Lower leg skin (tissue), 4 donors: ENCODE results near the gene CLN6. TPM values are rescaled to one million over a fixed set of nuclear protein-coding genes. Genes with fewer than 3 reads are reported as not detected.
"Not testable (repeated sequence)": the region's sequence is repeated elsewhere in the genome, so short reads cannot be mapped to it uniquely, and the experiment has no call there.

Experiments
- DNase-seq, 2 donors: peaks; one replicate each; pipeline ENCODE4 v3.0.0-alpha.2; 2019; ENCODE audit warnings: low spot score in 2 of 2
- H3K4me3 ChIP-seq: fragments of 200-600 bp; sonication (generic); 2 replicates; pipeline ENCODE4 v1.5.1; 2017; ENCODE audit warnings: mild to moderate bottlenecking, low read depth; ENCODE audit not compliant: poor library complexity, severe bottlenecking
- POLR2A ChIP-seq, 2 donors: fragments of 450-650 bp; IDR thresholded peaks; one replicate each; pipeline ENCODE4 v1.6.1; 2016 to 2017; ENCODE audit warnings: antibody characterized with exemption in 2 of 2, mild to moderate bottlenecking in 1 of 2, moderate library complexity in 1 of 2
- WGBS, 2 donors: methylation state at CpG; one replicate each; pipeline ENCODE4 v1.1.5; 2018; 5-methylcytosine and 5-hydroxymethylcytosine counted together
- intact Hi-C: fragments of 100-400 bp; cut with DNase I; formaldehyde crosslinking; loops from one replicate; pipeline ENCODE4 v1.15.0; 2023; ENCODE audit warnings: low total_unique reads
- total RNA-seq, 4 donors: library from RNA; depleted of rRNA; stranded (reverse); fragments of >200 nt; gene quantifications; one replicate each; pipeline ENCODE4 v1.1.0, GENCODE V29; 2016
- TF ChIP-seq, protein P1 (sequence below), 3 donors: fragments of 450-650 bp; IDR thresholded peaks; one replicate each; pipeline ENCODE4 v1.5.1; 2016; ENCODE audit warnings: antibody characterized with exemption in 3 of 3, mild to moderate bottlenecking in 3 of 3, moderate library complexity in 2 of 3

Gene CLN6
- total RNA-seq, 4 donors from 2014 or later, result 9.9 to 22.5 (median 15.1) TPM

DNA sequence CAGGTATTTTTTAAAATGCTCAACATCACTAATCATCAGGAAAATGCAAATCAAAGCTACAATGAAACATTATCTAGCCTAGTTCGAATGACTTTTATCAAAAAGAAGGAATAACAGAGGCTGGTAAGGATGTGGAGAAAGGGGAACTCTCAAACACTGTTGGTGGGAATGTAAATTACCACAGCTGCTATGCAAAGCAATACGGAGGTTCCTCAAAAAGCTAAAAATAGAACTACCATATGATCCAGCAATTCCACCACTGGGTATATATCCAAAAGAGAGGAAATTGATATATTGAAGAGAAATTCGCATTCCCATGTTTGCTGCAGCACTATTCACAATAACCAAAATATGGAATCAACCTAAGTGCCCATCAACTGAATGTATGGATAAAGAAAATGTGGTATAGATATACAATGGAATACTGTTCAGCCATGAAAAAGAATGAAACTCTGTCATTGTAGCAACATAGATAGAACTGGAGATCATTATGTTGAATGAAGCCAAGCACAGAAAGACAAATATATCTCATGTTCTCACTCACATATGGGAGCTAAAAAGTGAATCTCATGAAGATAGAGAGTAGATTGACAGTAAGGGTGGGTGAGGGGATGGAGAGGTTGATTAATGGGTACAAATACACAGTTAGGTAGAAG, 19.7 kb upstream of the CLN6 start:
- 67 to 74% methylated on average over 3 of the region's 3 CpGs for WGBS, 2 donors
- TF ChIP-seq, protein P1, sequence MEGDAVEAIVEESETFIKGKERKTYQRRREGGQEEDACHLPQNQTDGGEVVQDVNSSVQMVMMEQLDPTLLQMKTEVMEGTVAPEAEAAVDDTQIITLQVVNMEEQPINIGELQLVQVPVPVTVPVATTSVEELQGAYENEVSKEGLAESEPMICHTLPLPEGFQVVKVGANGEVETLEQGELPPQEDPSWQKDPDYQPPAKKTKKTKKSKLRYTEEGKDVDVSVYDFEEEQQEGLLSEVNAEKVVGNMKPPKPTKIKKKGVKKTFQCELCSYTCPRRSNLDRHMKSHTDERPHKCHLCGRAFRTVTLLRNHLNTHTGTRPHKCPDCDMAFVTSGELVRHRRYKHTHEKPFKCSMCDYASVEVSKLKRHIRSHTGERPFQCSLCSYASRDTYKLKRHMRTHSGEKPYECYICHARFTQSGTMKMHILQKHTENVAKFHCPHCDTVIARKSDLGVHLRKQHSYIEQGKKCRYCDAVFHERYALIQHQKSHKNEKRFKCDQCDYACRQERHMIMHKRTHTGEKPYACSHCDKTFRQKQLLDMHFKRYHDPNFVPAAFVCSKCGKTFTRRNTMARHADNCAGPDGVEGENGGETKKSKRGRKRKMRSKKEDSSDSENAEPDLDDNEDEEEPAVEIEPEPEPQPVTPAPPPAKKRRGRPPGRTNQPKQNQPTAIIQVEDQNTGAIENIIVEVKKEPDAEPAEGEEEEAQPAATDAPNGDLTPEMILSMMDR (IDR thresholded peaks at IDR 0.05), result no peak
- no peak for TF ChIP-seq POLR2A (IDR thresholded peaks at IDR 0.05)
- no peak overlapping the region for H3K4me3 ChIP-seq
- no peak for DNase-seq
- intact Hi-C loops, result no loop called here

DNA sequence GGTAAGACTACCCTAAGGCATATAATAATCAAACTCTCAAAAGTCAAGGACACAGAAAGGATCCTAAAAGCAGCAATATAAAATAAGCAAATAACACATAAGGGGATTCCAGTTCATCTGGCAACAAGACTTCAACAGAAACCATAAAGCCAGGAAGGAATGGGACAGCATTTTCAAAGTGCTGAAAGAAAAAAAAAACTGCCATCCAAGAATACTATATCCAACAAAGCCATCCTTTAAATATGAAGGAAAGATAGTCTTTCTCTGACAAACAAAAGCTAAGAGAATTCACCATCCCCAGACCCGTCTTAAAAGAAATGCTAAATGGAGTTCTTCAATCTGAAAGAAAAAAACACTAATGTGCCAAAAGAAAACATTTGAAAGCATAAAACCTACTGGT, 14.7 kb upstream of the CLN6 start:
- no peak for DNase-seq
- H3K4me3 ChIP-seq, result no peak overlapping the region
- intact Hi-C loops, result no loop called here
- WGBS, 2 donors, result 93 to 100% methylated on average over 1 of the region's 1 CpG
- TF ChIP-seq POLR2A (IDR thresholded peaks at IDR 0.05), result no peak
- TF ChIP-seq, protein P1 (IDR thresholded peaks at IDR 0.05), result no peak

DNA sequence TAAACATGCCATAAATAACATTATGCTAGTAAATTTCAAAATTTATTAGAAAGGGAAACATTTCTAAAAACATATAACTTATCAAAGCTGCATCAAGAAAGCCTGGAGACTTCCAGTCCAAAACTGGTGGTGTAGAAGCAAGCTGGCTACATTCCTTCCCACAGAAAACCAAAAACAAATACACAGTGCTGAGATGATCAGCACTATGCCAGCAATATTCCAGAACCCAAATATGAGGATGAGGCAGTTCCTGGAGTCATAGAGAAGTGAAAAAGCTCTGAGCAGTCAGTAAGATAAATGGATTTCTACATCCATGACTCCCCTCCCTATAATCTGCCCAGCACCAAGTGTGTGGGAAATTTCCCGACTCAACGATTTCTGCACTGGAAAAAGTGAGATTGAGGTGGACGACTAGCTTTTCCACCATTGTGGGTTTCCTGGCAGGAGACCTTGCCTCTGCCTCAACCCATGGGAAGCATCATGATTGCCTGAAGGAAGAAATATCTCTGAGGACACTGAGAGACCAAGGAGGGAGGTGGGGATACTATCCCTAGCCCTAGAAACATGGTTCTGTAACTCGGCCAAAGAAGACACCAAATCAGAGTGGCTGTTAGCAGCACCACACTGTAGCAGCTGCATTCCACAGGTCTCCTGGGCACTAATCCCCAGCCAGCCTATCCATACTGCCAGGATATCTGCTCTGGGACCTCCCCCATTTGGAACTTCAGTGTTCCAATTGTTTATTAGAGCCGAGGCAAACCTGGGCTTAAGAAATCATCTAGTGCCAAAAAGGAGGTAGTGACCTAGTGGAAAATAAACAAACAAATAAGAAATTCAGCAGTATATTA, 11.8 kb upstream of the CLN6 start:
- no peak for DNase-seq
- no peak overlapping the region for H3K4me3 ChIP-seq
- intact Hi-C loops, result no loop called here
- TF ChIP-seq, protein P1 (IDR thresholded peaks at IDR 0.05), result no peak
- no peak for TF ChIP-seq POLR2A (IDR thresholded peaks at IDR 0.05)
- WGBS, 2 donors, result 75 to 82% methylated on average over 5 of the region's 5 CpGs

DNA sequence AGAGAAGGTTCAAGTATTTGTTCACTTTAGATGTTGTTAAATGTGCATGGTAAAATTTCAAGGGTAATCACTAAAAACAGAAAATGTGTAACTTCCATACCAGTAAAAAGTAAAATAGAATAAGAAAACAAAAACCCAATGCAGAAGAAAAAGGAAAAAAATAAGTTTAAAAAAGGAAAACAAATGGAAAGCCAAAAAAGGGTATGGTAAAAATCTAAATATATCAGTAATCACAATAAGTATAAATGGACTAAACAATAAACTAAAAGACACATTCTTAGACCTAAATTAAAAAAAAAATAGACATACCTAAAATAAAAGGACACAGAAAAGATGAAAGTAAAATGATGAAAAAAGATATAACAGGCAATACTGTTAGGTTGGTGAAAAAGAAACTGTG, 9.5 kb upstream of the CLN6 start:
- TF ChIP-seq, protein P1 (IDR thresholded peaks at IDR 0.05), result no peak
- TF ChIP-seq POLR2A (IDR thresholded peaks at IDR 0.05), result no peak
- no peak for DNase-seq
- no peak overlapping the region for H3K4me3 ChIP-seq
- intact Hi-C loops, result no loop called here

DNA sequence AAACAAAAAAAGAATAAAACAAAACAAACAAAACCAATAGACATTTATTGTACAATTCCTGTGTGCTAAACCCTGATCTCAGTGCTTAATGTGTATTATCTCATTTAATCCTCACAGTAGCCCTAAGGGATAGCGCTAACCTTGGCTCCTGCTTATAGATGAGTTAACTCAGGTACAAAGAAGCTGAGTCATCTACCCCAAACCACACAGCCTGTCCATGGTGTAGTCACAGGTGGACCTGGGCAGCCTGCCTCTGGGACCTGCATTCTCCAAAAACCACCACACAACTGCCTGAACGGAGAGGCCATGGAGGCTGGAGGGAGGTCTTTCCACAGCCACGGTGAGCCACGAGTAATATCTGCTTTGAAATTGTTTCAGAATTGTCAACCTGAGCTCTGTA, 5.5 kb upstream of the CLN6 start:
- TF ChIP-seq, protein P1 (IDR thresholded peaks at IDR 0.05), result no peak
- no peak for TF ChIP-seq POLR2A (IDR thresholded peaks at IDR 0.05)
- WGBS, 2 donors, result 89 to 91% methylated on average over 4 of the region's 4 CpGs
- intact Hi-C loops, result no loop called here
- no peak overlapping the region for H3K4me3 ChIP-seq
- peak in 1 of 2 donors; percentile 43 for DNase-seq

DNA sequence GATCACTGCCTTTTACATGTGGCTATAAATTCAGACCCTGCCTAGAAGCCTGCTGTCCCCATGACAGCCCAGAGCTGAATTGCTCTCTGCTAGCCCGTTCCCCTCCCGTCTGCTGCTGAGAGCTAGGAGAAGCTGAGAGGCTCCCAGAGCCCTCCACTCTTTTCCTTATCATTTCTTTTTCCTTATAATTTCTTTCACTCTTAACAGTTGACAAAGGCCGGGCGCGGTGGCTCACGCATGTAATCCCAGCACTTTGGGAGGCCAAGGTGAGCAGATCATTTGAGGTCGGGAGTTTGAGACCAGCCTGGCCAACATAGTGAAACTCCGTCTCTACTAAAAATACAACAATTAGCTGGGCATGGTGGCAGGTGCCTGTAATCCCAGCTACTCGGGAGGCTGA, 5.0 kb upstream of the CLN6 start:
- DNase-seq, result peak; percentile 4 to 56
- 96 to 98% methylated on average over 9 of the region's 9 CpGs for WGBS, 2 donors
- intact Hi-C loops, H3K4me3 ChIP-seq: not testable (repeated sequence)
